Left ventricle myocardium inferior (tissue), 1 donor: Measurements from ENCODE around the gene SIAE. TPM values are rescaled to one million over a fixed set of nuclear protein-coding genes. Genes with fewer than 3 reads are reported as not detected.

Experiments used
- DNase-seq: peaks from one replicate; pipeline ENCODE4 v3.0.0-alpha.2; 2020
- H3K27ac ChIP-seq: fragments of 200-600 bp; replicated peaks from 2 replicates; pipeline ENCODE4 v1.8.0; 2021
- H3K27me3 ChIP-seq: fragments of 200-600 bp; 2 replicates; pipeline ENCODE4 v1.8.0; 2021; ENCODE audit warnings: low read depth
- H3K36me3 ChIP-seq: fragments of 200-600 bp; 2 replicates; pipeline ENCODE4 v1.8.0; 2021
- H3K4me1 ChIP-seq: fragments of 200-600 bp; 2 replicates; pipeline ENCODE4 v1.8.0; 2021
- H3K4me3 ChIP-seq: fragments of 200-600 bp; 2 replicates; pipeline ENCODE4 v1.8.0; 2021; ENCODE audit warnings: mild to moderate bottlenecking, moderate library complexity
- H3K9me3 ChIP-seq: fragments of 200-600 bp; replicated peaks from 2 replicates; pipeline ENCODE4 v1.8.0; 2021
- intact Hi-C: fragments of 100-400 bp; cut with micrococcal nuclease; formaldehyde crosslinking; loops from one replicate; pipeline ENCODE4 v1.11.0; 2022
- total RNA-seq: library from RNA; stranded (reverse); fragmentation: NEBNext Ultra II Directional; extraction: Animal tissue kit (Norgen Biotek cat#: 25700); gene quantifications from one replicate; pipeline ENCODE4 v1.2.1, GENCODE V29; 2021
- TF ChIP-seq, protein P1 (sequence below): fragments of 200-600 bp; IDR thresholded peaks from 2 replicates; pipeline ENCODE4 v1.8.0; 2021; ENCODE audit warnings: antibody characterized with exemption, mild to moderate bottlenecking, borderline replicate concordance
- donor health status: DM: no; HTN: yes; CAD: no; lungs with severe emphysema.

SIAE gene
- total RNA-seq, 1 donor from 2014 or later: 68.8 TPM

DNA sequence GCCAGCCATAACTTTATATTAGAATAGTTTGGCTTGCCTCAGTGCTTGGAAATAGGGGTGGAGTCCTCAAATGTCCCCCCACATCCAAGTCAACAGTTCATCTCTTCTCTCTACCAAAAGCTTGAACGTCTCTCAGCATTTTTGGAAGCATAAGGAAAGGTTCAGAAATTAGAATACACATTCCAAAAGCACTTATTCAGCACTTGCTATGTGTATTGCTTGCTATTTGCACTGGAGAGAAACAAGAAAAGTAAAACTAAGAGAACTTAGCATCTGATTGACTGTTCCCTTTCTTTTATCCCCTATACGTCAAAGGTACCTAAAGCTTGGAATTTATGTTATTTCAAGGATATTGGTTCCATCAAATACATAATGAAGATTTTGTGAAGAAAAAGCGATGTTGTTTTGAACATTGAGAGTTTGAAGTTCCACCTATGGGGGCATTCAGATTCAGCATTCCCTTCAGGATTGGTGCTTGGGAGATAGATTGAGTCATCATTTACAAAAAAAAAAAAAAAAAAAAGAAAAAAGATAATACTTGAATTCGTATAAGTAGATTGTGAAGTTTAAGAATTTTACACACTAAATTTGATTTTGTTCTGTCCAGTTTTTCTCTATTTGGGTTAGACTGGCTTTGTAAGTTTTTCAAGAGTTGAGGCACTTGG, 49.5 kb downstream of the SIAE start:
- Histone ChIP-seq H3K27me3 (no peaks in the 10 kb centered on the region), H3K9me3 (no peaks in the 10 kb centered on the region), H3K27ac (peak overlapping the region; percentile 95), H3K36me3 (peaks cover 39% of the 10 kb centered on the region), H3K4me1 (peaks cover 37% of the 10 kb centered on the region), H3K4me3 (peak overlapping the region; percentile 97)
- no peak for DNase-seq
- TF ChIP-seq, protein P1, sequence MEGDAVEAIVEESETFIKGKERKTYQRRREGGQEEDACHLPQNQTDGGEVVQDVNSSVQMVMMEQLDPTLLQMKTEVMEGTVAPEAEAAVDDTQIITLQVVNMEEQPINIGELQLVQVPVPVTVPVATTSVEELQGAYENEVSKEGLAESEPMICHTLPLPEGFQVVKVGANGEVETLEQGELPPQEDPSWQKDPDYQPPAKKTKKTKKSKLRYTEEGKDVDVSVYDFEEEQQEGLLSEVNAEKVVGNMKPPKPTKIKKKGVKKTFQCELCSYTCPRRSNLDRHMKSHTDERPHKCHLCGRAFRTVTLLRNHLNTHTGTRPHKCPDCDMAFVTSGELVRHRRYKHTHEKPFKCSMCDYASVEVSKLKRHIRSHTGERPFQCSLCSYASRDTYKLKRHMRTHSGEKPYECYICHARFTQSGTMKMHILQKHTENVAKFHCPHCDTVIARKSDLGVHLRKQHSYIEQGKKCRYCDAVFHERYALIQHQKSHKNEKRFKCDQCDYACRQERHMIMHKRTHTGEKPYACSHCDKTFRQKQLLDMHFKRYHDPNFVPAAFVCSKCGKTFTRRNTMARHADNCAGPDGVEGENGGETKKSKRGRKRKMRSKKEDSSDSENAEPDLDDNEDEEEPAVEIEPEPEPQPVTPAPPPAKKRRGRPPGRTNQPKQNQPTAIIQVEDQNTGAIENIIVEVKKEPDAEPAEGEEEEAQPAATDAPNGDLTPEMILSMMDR: no peak
- intact Hi-C loops: no loop called here

DNA sequence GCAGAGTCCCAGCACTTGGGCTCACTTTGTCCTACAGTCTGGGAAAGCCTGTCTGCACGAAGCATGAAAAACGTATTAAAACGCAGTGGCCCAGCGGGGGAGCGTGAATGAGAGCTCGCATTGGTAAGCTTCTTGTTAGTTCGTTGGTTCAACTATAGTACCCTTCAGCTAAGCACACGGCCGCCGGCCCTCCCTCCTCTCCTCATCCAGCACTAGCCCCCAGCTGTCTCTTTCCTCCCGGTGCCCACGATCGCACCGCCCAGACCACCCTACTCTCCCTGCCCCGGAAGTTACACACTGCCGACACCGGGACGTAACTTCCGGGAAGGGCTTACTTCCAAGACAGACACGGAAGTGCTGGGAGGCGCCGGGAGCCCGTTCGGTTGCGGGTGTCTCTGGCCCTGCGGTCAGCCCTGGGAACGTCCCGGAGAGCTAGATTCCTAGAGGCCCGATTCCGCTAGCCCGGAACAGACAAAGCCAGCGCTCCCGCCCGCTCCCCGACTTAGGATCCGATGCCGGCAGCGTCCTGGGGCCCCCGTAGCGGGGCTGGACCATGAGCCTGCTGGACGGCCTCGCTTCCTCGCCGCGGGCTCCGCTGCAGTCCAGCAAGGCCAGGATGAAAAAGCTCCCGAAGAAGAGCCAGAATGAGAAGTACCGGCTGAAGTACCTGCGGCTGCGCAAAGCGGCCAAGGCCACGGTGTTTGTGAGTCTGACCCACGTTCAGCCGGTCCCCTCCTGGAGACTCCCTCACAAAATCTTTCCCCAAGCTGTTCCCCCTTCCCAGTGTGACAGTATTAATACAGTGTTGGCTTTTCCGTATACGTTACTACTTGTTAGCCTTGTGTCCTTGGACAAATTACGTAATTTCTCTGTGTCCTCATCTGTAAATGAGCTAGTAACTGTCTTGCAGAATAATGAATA, 50.7 kb downstream of the SIAE start, which contains the start of gene TBRG1:
TBRG1 (plus strand) TSS at position 334 of the 921 bp plus-strand sequence; CDS start at position 554, 220 bp downstream.
- TF ChIP-seq, protein P1: no peak

DNA sequence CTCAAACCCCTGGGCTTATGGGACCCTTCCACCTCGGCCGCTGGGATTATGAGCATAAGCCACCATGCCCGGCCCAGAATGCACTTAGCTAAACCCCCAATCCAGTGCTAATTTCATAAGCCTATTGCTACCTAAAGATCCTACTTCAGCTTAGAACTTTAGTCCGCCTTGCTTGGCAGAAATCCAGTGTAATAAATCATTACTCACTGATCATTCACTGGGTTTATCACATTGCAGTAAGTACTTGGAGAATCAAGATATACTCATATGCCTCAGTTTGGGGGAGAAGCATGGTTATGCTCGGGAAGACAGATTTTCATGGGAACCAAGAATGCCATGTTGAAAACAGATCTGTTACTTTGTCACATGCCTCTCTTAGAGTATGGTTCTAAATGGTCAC, 54.7 kb downstream of the SIAE start:
- no peaks in the 10 kb centered on the region for H3K9me3 ChIP-seq
- TF ChIP-seq, protein P1: no peak
- H3K4me1 ChIP-seq: peaks cover 23% of the 10 kb centered on the region
- no peak overlapping the region for H3K27ac ChIP-seq
- H3K27me3 ChIP-seq: peaks cover 38% of the 10 kb centered on the region
- no peak for DNase-seq
- no peak overlapping the region for H3K4me3 ChIP-seq
- intact Hi-C loops: no loop called here
- no peaks in the 10 kb centered on the region for H3K36me3 ChIP-seq

More for the DNA sequence above, 50.7 kb downstream of the SIAE start, which contains the start of gene TBRG1:
- no peaks in the 10 kb centered on the region for H3K9me3 ChIP-seq
- H3K36me3 ChIP-seq: peaks cover 30% of the 10 kb centered on the region
- peak; percentile 89 for DNase-seq
- intact Hi-C loops: no loop called here
- no peaks in the 10 kb centered on the region for H3K27me3 ChIP-seq
- peak within 1 kb of the TSS; percentile 97 for H3K4me3 ChIP-seq
- peaks cover 37% of the 10 kb centered on the region for H3K4me1 ChIP-seq
- H3K27ac ChIP-seq: peak within 1 kb of the TSS; percentile 95

DNA sequence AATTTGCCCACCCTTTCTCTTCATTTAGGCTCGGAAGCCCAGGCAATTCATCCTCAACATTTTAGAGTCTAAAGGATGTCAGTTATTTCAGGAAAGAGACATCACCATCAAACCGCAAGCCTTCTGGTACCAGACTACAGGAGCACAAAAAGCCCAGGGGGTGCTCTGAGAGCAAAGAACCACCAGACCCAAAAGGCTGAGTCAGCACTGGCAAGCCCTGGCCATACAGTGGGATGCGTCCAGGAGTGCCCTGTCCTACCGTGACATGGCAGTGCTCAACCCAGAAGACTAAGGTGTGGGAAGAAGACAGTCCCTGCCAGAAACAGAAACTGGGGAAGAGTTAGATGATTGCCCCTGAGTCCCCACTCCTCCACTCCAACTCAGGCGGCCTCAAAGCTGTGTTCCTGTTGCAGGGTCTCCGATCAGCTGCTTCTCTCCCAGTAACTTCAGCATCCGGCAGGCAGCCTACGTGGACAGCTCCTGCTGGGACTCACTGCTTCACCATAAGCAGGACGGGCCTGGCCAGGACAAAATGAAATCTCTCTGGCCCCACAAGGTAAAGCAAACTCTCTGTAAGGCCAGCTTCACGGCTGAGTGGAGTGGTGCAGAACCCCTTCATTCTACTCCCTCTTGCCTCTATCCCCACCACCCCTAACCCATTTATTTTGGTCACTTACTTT, 60.8 kb downstream of the SIAE start:
- H3K9me3 ChIP-seq: no peaks in the 10 kb centered on the region
- H3K4me3 ChIP-seq: no peak overlapping the region
- H3K27me3 ChIP-seq: peaks cover 54% of the 10 kb centered on the region
- H3K36me3 ChIP-seq: no peaks in the 10 kb centered on the region
- TF ChIP-seq, protein P1: no peak
- no peaks in the 10 kb centered on the region for H3K4me1 ChIP-seq
- intact Hi-C loops: no loop called here
- no peak overlapping the region for H3K27ac ChIP-seq
- DNase-seq: no peak

DNA sequence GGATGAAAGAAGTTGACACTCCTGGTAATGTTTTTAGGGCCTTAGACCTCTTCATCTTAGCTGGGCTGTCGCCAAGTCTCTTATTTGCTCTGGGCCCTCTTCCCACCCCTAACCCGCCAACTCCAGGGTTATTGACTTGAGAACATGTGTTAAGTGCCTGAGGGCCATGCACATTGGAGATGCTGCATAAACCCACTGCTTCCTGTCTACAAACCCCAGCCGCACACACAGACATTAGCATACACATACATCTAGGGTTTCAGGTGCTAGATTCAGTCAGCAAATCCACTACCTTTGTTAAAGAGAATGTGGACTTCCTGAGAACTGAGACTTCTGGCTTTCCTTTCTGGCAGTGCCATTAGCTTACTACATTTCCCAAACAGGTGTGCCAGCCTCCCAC, 61.5 kb downstream of the SIAE start:
- Histone ChIP-seq H3K9me3 (no peaks in the 10 kb centered on the region), H3K27ac (no peak overlapping the region), H3K36me3 (no peaks in the 10 kb centered on the region), H3K4me3 (no peak overlapping the region), H3K27me3 (peaks cover 48% of the 10 kb centered on the region), H3K4me1 (no peaks in the 10 kb centered on the region)
- DNase-seq: no peak
- TF ChIP-seq, protein P1: no peak
- intact Hi-C loops: no loop called here
